Neural crest cell (in vitro differentiated cells): Measurements from ENCODE around the gene IFNG-AS1. TPM values are rescaled to one million over a fixed set of nuclear protein-coding genes. Genes with fewer than 3 reads are reported as not detected.

Source experiments
- DNase-seq: peaks from one replicate; pipeline ENCODE4 v3.0.0; 2021; ENCODE audit warnings: low read depth, mixed read lengths, low spot score
- H3K27ac Mint-ChIP-seq: one replicate; pipeline ENCODE4 v1.8.0; 2021; ENCODE audit warnings: mild to moderate bottlenecking, mixed read lengths; ENCODE audit not compliant: unreplicated experiment
- H3K27me3 Mint-ChIP-seq: 2 replicates; pipeline ENCODE4 v1.8.0; 2021; ENCODE audit warnings: low read depth, mild to moderate bottlenecking, mixed read lengths
- H3K36me3 Mint-ChIP-seq: 2 replicates; pipeline ENCODE4 v1.8.0; 2021; ENCODE audit warnings: low read depth, mild to moderate bottlenecking, mixed read lengths
- H3K4me1 Mint-ChIP-seq: 2 replicates; pipeline ENCODE4 v1.8.0; 2021; ENCODE audit warnings: mixed read lengths
- H3K4me3 Mint-ChIP-seq: one replicate; pipeline ENCODE4 v1.8.0; 2021; ENCODE audit warnings: mild to moderate bottlenecking, mixed read lengths
- H3K9me3 Mint-ChIP-seq: 2 replicates; pipeline ENCODE4 v1.8.0; 2021; ENCODE audit warnings: mixed read lengths
- total RNA-seq: library from RNA; stranded (reverse); gene quantifications from 2 replicates; pipeline ENCODE4 v1.2.1, GENCODE V29; 2021
- TF ChIP-seq, protein P1 (sequence below): fragments of 200-600 bp; sonication (generic); conservative IDR thresholded peaks from 2 replicates; pipeline ENCODE4 v1.5.0; 2021; ENCODE audit warnings: antibody characterized with exemption, mild to moderate bottlenecking

IFNG-AS1 gene
- total RNA-seq, 1 donor from 2014 or later: not detected

DNA sequence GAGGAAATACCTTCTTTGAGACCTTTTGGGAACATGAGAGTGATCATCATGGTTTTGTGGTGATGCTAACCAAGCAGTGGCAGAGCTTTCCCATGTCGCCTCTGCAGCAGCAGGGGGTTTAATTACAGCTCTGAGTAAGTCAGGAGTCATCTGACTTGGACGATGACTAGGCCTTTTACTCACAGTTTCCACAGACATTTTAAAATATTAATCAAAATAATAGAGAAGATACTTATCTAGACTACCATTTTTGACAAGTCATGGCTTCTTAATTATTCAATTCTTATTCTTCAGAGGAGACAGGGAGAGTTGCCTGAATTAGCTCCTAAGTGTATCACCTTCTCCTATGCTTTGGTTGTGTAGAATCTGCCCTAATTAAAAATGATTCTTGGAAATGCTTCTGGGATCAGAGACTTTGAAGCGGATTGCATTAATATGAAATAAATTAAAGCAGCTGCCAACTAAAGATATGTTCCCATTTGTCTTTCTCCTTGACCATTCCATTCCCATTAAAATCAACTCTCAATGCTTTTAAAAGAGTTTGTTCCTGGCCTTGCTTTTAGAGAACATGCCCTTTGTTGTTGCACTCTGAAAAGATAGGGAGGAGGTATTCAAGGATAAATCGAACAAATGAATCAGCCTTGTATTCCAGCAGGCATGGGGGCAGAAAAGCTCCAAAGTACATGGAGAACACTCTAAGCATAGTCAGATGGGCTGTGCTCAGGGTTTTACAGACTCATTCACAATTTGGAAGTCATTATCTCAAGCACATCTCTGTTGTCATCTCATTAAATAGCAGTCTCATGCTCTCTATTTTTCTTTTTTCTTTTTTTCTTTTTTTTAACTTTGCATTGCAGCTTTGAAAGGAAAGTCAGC lies 7.7 kb upstream of the IFNG-AS1 start:
- no peak for DNase-seq
- H3K4me1 Mint-ChIP-seq: peaks cover 9% of the 10 kb centered on the region
- no peaks in the 10 kb centered on the region for H3K36me3 Mint-ChIP-seq
- no peaks in the 10 kb centered on the region for H3K27me3 Mint-ChIP-seq
- no peak overlapping the region for H3K4me3 Mint-ChIP-seq
- H3K27ac Mint-ChIP-seq: no peak overlapping the region
- H3K9me3 Mint-ChIP-seq: peaks cover 12% of the 10 kb centered on the region
- TF ChIP-seq, protein P1, sequence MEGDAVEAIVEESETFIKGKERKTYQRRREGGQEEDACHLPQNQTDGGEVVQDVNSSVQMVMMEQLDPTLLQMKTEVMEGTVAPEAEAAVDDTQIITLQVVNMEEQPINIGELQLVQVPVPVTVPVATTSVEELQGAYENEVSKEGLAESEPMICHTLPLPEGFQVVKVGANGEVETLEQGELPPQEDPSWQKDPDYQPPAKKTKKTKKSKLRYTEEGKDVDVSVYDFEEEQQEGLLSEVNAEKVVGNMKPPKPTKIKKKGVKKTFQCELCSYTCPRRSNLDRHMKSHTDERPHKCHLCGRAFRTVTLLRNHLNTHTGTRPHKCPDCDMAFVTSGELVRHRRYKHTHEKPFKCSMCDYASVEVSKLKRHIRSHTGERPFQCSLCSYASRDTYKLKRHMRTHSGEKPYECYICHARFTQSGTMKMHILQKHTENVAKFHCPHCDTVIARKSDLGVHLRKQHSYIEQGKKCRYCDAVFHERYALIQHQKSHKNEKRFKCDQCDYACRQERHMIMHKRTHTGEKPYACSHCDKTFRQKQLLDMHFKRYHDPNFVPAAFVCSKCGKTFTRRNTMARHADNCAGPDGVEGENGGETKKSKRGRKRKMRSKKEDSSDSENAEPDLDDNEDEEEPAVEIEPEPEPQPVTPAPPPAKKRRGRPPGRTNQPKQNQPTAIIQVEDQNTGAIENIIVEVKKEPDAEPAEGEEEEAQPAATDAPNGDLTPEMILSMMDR: no peak

DNA sequence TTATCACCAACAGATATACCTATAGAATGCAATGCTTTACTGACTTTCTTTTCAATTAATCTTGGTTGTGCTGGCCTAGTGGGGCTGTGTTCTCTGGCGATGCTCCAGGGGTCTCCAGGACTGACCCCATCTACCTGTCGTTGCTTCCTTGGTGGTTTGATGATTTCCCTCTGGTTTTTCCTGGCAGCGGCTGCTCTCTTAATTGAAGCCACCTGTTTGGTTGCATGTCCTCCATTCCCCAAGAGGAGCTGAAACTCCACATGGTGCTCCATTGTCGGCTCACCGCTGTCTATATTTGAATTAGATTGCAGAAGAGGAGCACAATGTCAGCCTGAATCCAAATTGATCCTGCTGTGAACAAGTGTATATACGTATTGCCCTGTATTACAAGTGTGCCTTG lies 7.1 kb upstream of the IFNG-AS1 start:
- TF ChIP-seq, protein P1: no peak
- Mint-ChIP-seq H3K4me3 (no peak overlapping the region), H3K9me3 (peaks cover 12% of the 10 kb centered on the region), H3K4me1 (peaks cover 9% of the 10 kb centered on the region), H3K27me3 (no peaks in the 10 kb centered on the region), H3K36me3 (no peaks in the 10 kb centered on the region), H3K27ac (no peak overlapping the region)
- DNase-seq: no peak

DNA sequence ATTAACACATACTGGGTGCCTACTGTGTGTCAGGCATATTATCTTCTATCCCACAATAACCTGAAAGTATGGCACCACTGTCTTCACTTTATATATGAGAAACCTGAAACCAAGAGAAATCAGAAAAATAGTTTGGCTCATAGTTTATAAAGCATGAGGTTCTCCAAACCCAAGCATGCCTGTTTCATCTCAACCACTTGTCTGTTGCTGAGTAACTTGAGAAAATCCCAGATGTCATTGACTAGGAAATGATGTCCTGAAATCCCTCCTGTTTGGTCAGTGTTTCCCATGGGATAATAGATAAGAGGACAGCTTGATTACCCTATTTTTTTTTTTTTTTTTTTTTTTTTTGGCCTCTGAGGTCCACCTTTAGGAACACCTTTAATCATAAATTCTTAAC lies 2.6 kb upstream of the IFNG-AS1 start:
- H3K27me3 Mint-ChIP-seq: peaks cover 2% of the 10 kb centered on the region
- DNase-seq: no peak
- TF ChIP-seq, protein P1: no peak
- no peaks in the 10 kb centered on the region for H3K36me3 Mint-ChIP-seq
- H3K4me1 Mint-ChIP-seq: peaks cover 7% of the 10 kb centered on the region
- H3K27ac Mint-ChIP-seq: no peak overlapping the region
- no peak overlapping the region for H3K4me3 Mint-ChIP-seq
- peaks cover 3% of the 10 kb centered on the region for H3K9me3 Mint-ChIP-seq

DNA sequence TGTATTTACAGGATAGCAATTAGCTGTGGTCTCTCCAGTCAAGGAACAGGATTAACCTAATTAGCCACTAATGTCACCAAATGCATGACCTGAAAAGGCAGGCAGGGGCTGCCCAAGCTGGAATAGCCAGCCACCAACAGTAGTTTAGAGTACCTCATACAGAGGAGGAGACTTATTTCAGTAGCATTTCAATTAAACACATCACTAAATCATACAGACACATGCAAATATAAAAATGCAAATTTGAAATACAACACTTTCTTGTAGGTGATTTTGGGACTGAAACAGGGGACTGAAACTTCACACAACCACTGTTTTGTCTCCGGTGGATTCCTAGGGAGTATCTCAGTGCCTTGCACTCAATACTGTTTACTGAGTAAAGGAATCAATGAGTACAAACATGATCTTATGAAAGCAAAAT lies 636 bp upstream of the IFNG-AS1 start:
- no peak overlapping the region for H3K27ac Mint-ChIP-seq
- H3K36me3 Mint-ChIP-seq: no peaks in the 10 kb centered on the region
- TF ChIP-seq, protein P1: no peak
- H3K27me3 Mint-ChIP-seq: peaks cover 2% of the 10 kb centered on the region
- no peaks in the 10 kb centered on the region for H3K4me1 Mint-ChIP-seq
- DNase-seq: no peak
- peaks cover 3% of the 10 kb centered on the region for H3K9me3 Mint-ChIP-seq
- no peak overlapping the region for H3K4me3 Mint-ChIP-seq

DNA sequence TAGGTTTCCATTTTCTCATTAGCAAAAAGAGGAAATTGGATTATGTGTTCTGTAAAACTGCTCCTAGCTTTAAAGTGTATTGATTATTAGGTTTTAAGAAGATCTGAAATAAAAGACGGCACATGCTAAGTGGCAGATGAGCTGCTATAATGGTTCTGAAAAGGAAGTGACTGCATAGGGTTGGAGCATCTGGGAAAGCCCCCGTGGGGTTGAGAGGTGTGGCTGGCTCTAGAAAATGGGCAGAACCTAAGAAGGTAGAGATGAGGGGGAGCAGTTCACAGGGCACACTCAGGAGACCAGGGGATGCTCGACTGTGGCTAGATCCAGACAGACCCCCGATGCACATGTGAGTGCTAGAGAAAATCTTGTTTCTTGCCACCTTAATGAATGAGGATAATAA lies 1.9 kb downstream of the IFNG-AS1 start:
- DNase-seq: no peak
- peaks cover 2% of the 10 kb centered on the region for H3K27me3 Mint-ChIP-seq
- no peaks in the 10 kb centered on the region for H3K4me1 Mint-ChIP-seq
- H3K4me3 Mint-ChIP-seq: no peak overlapping the region
- no peaks in the 10 kb centered on the region for H3K36me3 Mint-ChIP-seq
- TF ChIP-seq, protein P1: no peak
- no peak overlapping the region for H3K27ac Mint-ChIP-seq
- H3K9me3 Mint-ChIP-seq: peaks cover 3% of the 10 kb centered on the region
